IgD-negative memory B cell (primary cell): ENCODE results near the gene ITGA2B. TPM values are rescaled to one million over a fixed set of nuclear protein-coding genes. Genes with fewer than 3 reads are reported as not detected.
A peak's percentile ranks its signal among the peaks of the same experiment; 100 is the strongest.
"Not testable (repeated sequence)": the region's sequence is repeated elsewhere in the genome, so short reads cannot be mapped to it uniquely, and the experiment has no call there.

Source experiments
- H3K27ac Mint-ChIP-seq, 3 donors: one replicate each; pipeline ENCODE4 v1.8.0; 2020 to 2022; ENCODE audit warnings: mild to moderate bottlenecking in 3 of 3, mixed read lengths in 3 of 3, moderate library complexity in 1 of 3
- H3K27me3 Mint-ChIP-seq: one replicate; pipeline ENCODE4 v1.8.0; 2021; ENCODE audit warnings: mixed read lengths
- H3K36me3 Mint-ChIP-seq: one replicate; pipeline ENCODE4 v1.8.0; 2020; ENCODE audit warnings: mild to moderate bottlenecking, mixed read lengths
- H3K4me1 Mint-ChIP-seq, 3 donors: one replicate each; pipeline ENCODE4 v1.8.0; 2020 to 2022; ENCODE audit warnings: mixed read lengths in 3 of 3, mild to moderate bottlenecking in 1 of 3
- H3K4me3 Mint-ChIP-seq, 4 donors: one replicate each; pipeline ENCODE4 v1.8.0; 2020 to 2022; ENCODE audit warnings: mild to moderate bottlenecking in 4 of 4, mixed read lengths in 4 of 4, moderate library complexity in 3 of 4
- H3K9me3 Mint-ChIP-seq, 3 donors: one replicate each; pipeline ENCODE4 v1.8.0; 2020 to 2021; ENCODE audit warnings: mixed read lengths in 3 of 3, mild to moderate bottlenecking in 1 of 3
- polyA plus RNA-seq: library from polyadenylated mRNA; unstranded; fragments of 300-500 nt; fragmentation: Illumina TruSeq; gene quantifications from one replicate; pipeline ENCODE4 v1.2.3, GENCODE V29; 2021

Gene ITGA2B
- polyA plus RNA-seq, 1 donor from 2014 or later, result 3.0 TPM

GRCh38 chr17:44345454-44346026, 43.9 kb downstream of the ITGA2B start:
- Mint-ChIP-seq H3K36me3 (no peaks in the 10 kb centered on the region), H3K4me1 (peaks cover 28 to 35% (median 31%) of the 10 kb centered on the region in 3 donors), H3K27me3 (no peaks in the 10 kb centered on the region), H3K4me3 (peak overlapping the region; percentile 96 to 99 (median 99)), H3K9me3 (no peaks in the 10 kb centered on the region), H3K27ac (peak overlapping the region; percentile 92 to 95 (median 95))

- Mint-ChIP-seq H3K36me3 (no peaks in the 10 kb centered on the region), H3K4me3 (peak within 1 kb of the TSS; percentile 96 to 99 (median 99)), H3K27ac (peak within 1 kb of the TSS; percentile 92 to 95 (median 95)), H3K4me1 (peaks cover 27 to 35% (median 31%) of the 10 kb centered on the region in 3 donors), H3K9me3 (no peaks in the 10 kb centered on the region), H3K27me3 (no peaks in the 10 kb centered on the region)
Measured at GRCh38 chr17:44344939-44345453, 44.5 kb downstream of the ITGA2B start, which contains the start of gene GRN. Gene GRN (plus strand): TSS chr17:44345302. CDS start chr17:44349165, 3,863 bp downstream.

GRCh38 chr17:44343510-44344209, 45.8 kb downstream of the ITGA2B start:
- peak overlapping the region in 1 of 4 donors; percentile 99 for H3K4me3 Mint-ChIP-seq
- peak overlapping the region in 1 of 3 donors; percentile 19 for H3K27ac Mint-ChIP-seq
- no peaks in the 10 kb centered on the region for H3K27me3 Mint-ChIP-seq
- H3K4me1 Mint-ChIP-seq, result peaks cover 24 to 29% (median 28%) of the 10 kb centered on the region in 3 donors
- H3K9me3 Mint-ChIP-seq, result no peaks in the 10 kb centered on the region
- no peaks in the 10 kb centered on the region for H3K36me3 Mint-ChIP-seq

GRCh38 chr17:44340553-44340952, 48.9 kb downstream of the ITGA2B start:
- not testable (repeated sequence) for H3K27me3 Mint-ChIP-seq, H3K4me1 Mint-ChIP-seq, H3K4me3 Mint-ChIP-seq, H3K36me3 Mint-ChIP-seq, H3K9me3 Mint-ChIP-seq, H3K27ac Mint-ChIP-seq

GRCh38 chr17:44338702-44339101, 50.7 kb downstream of the ITGA2B start:
- Mint-ChIP-seq H3K4me1 (peaks cover 4 to 8% (median 7%) of the 10 kb centered on the region in 3 donors), H3K27ac (no peak overlapping the region), H3K9me3 (no peaks in the 10 kb centered on the region), H3K36me3 (no peaks in the 10 kb centered on the region), H3K27me3 (no peaks in the 10 kb centered on the region), H3K4me3 (no peak overlapping the region)

- no peaks in the 10 kb centered on the region for H3K36me3 Mint-ChIP-seq
- H3K4me3 Mint-ChIP-seq, result peak overlapping the region in 1 of 4 donors; percentile 51
- H3K9me3 Mint-ChIP-seq, result no peaks in the 10 kb centered on the region
- no peaks in the 10 kb centered on the region for H3K27me3 Mint-ChIP-seq
- H3K27ac Mint-ChIP-seq, result peak overlapping the region in 1 of 3 donors; percentile 50
- peaks cover 7 to 14% (median 12%) of the 10 kb centered on the region in 3 donors for H3K4me1 Mint-ChIP-seq
Measured at GRCh38 chr17:44335968-44336367, 53.5 kb downstream of the ITGA2B start.

GRCh38 chr17:44335564-44335963, 53.9 kb downstream of the ITGA2B start:
- Mint-ChIP-seq H3K9me3 (no peaks in the 10 kb centered on the region), H3K4me1 (peaks cover 7 to 14% (median 13%) of the 10 kb centered on the region in 3 donors)

GRCh38 chr17:44334727-44335126, 54.7 kb downstream of the ITGA2B start:
- Mint-ChIP-seq H3K4me3 (peak overlapping the region in 1 of 4 donors; percentile 56), H3K27me3 (no peaks in the 10 kb centered on the region), H3K4me1 (peaks cover 7 to 14% (median 13%) of the 10 kb centered on the region in 3 donors), H3K27ac (no peak overlapping the region), H3K9me3 (no peaks in the 10 kb centered on the region), H3K36me3 (no peaks in the 10 kb centered on the region)

More at GRCh38 chr17:44335564-44335963, 53.9 kb downstream of the ITGA2B start:
- Mint-ChIP-seq H3K27ac (peak overlapping the region in 1 of 3 donors; percentile 71), H3K27me3 (no peaks in the 10 kb centered on the region), H3K4me3 (no peak overlapping the region), H3K36me3 (no peaks in the 10 kb centered on the region)

GRCh38 chr17:44334315-44334714, 55.1 kb downstream of the ITGA2B start:
- no peaks in the 10 kb centered on the region for H3K9me3 Mint-ChIP-seq
- no peaks in the 10 kb centered on the region for H3K27me3 Mint-ChIP-seq
- no peak overlapping the region for H3K27ac Mint-ChIP-seq
- H3K4me3 Mint-ChIP-seq, result peak overlapping the region in 1 of 4 donors; percentile 56
- H3K36me3 Mint-ChIP-seq, result no peaks in the 10 kb centered on the region
- peaks cover 7 to 14% (median 13%) of the 10 kb centered on the region in 3 donors for H3K4me1 Mint-ChIP-seq

GRCh38 chr17:44333371-44333770, 56.1 kb downstream of the ITGA2B start:
- H3K9me3 Mint-ChIP-seq, result no peaks in the 10 kb centered on the region
- H3K36me3 Mint-ChIP-seq, result no peaks in the 10 kb centered on the region
- no peak overlapping the region for H3K27ac Mint-ChIP-seq
- H3K27me3 Mint-ChIP-seq, result no peaks in the 10 kb centered on the region
- peaks cover 7 to 14% (median 13%) of the 10 kb centered on the region in 3 donors for H3K4me1 Mint-ChIP-seq
- no peak overlapping the region for H3K4me3 Mint-ChIP-seq

GRCh38 chr17:44331249-44331760, 58.1 kb downstream of the ITGA2B start:
- Mint-ChIP-seq H3K27me3 (no peaks in the 10 kb centered on the region), H3K9me3 (no peaks in the 10 kb centered on the region), H3K4me1 (peaks cover 16 to 21% (median 19%) of the 10 kb centered on the region in 3 donors), H3K27ac (peak overlapping the region in 1 of 3 donors; percentile 85), H3K4me3 (peak overlapping the region in 1 of 4 donors; percentile 77), H3K36me3 (no peaks in the 10 kb centered on the region)

- peak overlapping the region in 1 of 3 donors; percentile 28 for H3K27ac Mint-ChIP-seq
- peaks cover 14 to 25% (median 18%) of the 10 kb centered on the region in 3 donors for H3K4me1 Mint-ChIP-seq
- H3K9me3 Mint-ChIP-seq, H3K36me3 Mint-ChIP-seq, H3K27me3 Mint-ChIP-seq, H3K4me3 Mint-ChIP-seq: not testable (repeated sequence)
Measured at GRCh38 chr17:44330263-44330662, 59.2 kb downstream of the ITGA2B start.

GRCh38 chr17:44329516-44329915, 59.9 kb downstream of the ITGA2B start:
- H3K27me3 Mint-ChIP-seq, H3K36me3 Mint-ChIP-seq, H3K4me3 Mint-ChIP-seq, H3K27ac Mint-ChIP-seq, H3K9me3 Mint-ChIP-seq: not testable (repeated sequence)
- H3K4me1 Mint-ChIP-seq, result peaks cover 14 to 26% (median 17%) of the 10 kb centered on the region in 3 donors

GRCh38 chr17:44327715-44328449, 61.6 kb downstream of the ITGA2B start:
- Mint-ChIP-seq H3K9me3 (no peaks in the 10 kb centered on the region), H3K36me3 (no peaks in the 10 kb centered on the region), H3K4me3 (peak overlapping the region in 1 of 4 donors; percentile 79), H3K27ac (peak overlapping the region in 2 of 3 donors; percentile 39 to 69), H3K27me3 (no peaks in the 10 kb centered on the region), H3K4me1 (peaks cover 15 to 21% (median 19%) of the 10 kb centered on the region in 3 donors)
